ENCODE data around the gene P2RY2. TPM values are rescaled to one million over a fixed set of nuclear protein-coding genes. Genes with fewer than 3 reads are reported as not detected.

P2RY2 gene
- polyA plus RNA-seq, 2 of the 4 experiments (the other 2 are of a cell fraction): 3.7 to 6.4 TPM

GRCh38 chr11:73236205-73236765 lies 18.2 kb downstream of the P2RY2 start:
- TF ChIP-seq HES2 (IDR thresholded peaks at IDR 0.05): no peak
- DNase-seq (ENCODE audit: low read depth in 1 of 2, low spot score in 1 of 2) (no peak), ATAC-seq (peak in 1 of 2 experiments; percentile 28; a peak in 3 of 6 replicates), FAIRE-seq (no peak)
- Histone ChIP-seq H3K27ac (no peak overlapping the region), H3K4me3 (no peak overlapping the region), H3K4me2 (no peak overlapping the region), H3K4me1 (peaks cover 13% of the 10 kb centered on the region; the same call in 2 of the 3 replicates), H3K9me3 (no peaks in the 10 kb centered on the region)
- WGBS (ENCODE audit: missing lambda C conversion rate): 78% methylated on average over 4 of the region's 4 CpGs
- CTCF ChIA-PET: interaction anchor here (0.6 to 6.5 kb wide), 26 partner anchors 9 to 552 kb away, joined by 3 to 56 read pairs (median 4); partner anchors contain the start of gene P2RY2
- POLR2A ChIA-PET: no interaction called here

GRCh38 chr11:73236854-73237253 lies 18.8 kb downstream of the P2RY2 start:
- Histone ChIP-seq H3K9me3 (no peaks in the 10 kb centered on the region), H3K4me3 (no peak overlapping the region), H3K27ac (no peak overlapping the region), H3K4me2 (no peak overlapping the region), H3K4me1 (peaks cover 13% of the 10 kb centered on the region; the same call in 2 of the 3 replicates)
- WGBS (ENCODE audit: missing lambda C conversion rate): 57% methylated on average over 6 of the region's 6 CpGs
- FAIRE-seq (no peak), ATAC-seq (peak; percentile 46 to 80; a peak in 4 of 6 replicates), DNase-seq (ENCODE audit: low read depth in 1 of 2, low spot score in 1 of 2) (peak; percentile 63 to 69)
- CTCF ChIA-PET: interaction anchor here (0.5 to 6.5 kb wide), 26 partner anchors 8 to 755 kb away, joined by 3 to 56 read pairs (median 4); no protein-coding TSS in a partner anchor
- POLR2A ChIA-PET: no interaction called here
- TF ChIP-seq NR3C1 (IDR thresholded peaks at IDR 0.05) (no peak), HEYL (CRISPR knock-in tag; IDR thresholded peaks at IDR 0.05) (no peak), SMC3 (IDR thresholded peaks at IDR 0.05) (peak; percentile 41; the same call in 2 of the 3 replicates), RAD21 (conservative IDR thresholded peaks at IDR 0.05 in 1 of 2, IDR thresholded peaks at IDR 0.05 in 1 of 2) (peak; percentile 46 to 72), HOXA7 (CRISPR knock-in tag; IDR thresholded peaks at IDR 0.05) (no peak)
- TF ChIP-seq, protein P1, sequence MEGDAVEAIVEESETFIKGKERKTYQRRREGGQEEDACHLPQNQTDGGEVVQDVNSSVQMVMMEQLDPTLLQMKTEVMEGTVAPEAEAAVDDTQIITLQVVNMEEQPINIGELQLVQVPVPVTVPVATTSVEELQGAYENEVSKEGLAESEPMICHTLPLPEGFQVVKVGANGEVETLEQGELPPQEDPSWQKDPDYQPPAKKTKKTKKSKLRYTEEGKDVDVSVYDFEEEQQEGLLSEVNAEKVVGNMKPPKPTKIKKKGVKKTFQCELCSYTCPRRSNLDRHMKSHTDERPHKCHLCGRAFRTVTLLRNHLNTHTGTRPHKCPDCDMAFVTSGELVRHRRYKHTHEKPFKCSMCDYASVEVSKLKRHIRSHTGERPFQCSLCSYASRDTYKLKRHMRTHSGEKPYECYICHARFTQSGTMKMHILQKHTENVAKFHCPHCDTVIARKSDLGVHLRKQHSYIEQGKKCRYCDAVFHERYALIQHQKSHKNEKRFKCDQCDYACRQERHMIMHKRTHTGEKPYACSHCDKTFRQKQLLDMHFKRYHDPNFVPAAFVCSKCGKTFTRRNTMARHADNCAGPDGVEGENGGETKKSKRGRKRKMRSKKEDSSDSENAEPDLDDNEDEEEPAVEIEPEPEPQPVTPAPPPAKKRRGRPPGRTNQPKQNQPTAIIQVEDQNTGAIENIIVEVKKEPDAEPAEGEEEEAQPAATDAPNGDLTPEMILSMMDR (IDR thresholded peaks at IDR 0.05): peak; percentile 52

DNA sequence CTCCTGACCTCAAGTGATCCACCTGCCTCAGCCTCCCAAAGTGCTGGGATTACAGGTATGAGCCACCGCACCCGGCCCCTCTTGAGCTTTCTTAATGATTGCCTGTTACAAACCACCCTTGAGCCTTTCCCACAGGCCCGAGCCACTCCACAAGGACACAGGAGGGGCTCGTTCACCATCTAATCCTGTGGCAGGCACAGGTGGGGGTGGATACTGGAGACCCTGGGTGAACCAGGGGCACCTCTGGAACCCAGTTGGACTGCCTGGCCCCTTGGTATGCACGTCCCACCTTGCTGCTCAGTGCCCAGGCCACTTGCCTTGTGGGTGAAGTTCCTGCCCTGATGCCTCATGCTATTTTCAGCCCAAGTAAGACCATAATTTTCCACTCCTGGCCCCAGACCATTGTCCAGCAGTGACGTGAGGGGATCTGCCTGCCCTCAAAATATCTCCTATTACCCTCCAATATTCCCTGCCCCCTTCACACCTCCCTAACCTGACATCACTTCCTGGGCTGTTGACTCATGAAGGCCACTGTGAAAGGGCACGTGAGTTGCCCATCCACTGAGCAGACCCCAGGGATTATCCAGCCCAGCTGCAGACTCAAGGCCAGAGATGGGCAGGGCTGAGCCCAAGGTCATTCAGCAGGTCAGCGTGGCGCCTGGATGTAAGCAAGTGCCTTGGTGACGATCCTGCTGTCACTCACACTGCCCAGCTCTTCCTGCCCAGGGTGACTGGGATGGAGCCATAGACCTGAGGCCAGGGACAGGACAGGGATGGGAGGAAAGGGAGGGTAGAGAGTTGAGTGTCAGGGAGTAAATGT lies 19.6 kb downstream of the P2RY2 start:
- DNase-seq (ENCODE audit: low read depth in 1 of 2, low spot score in 1 of 2) (no peak), FAIRE-seq (no peak), ATAC-seq (no peak)
- H3K4me2 ChIP-seq: no peak overlapping the region
- peaks cover 19% of the 10 kb centered on the region; the same call in 2 of the 3 replicates for H3K4me1 ChIP-seq
- POLR2A ChIA-PET: no interaction called here
- H3K9me3 ChIP-seq: no peaks in the 10 kb centered on the region
- H3K27ac ChIP-seq: no peak overlapping the region
- CTCF ChIA-PET: interaction anchor here (0.5 to 6.5 kb wide), 22 partner anchors 8 to 756 kb away, joined by 3 to 56 read pairs (median 5); no protein-coding TSS in a partner anchor
- WGBS (ENCODE audit: missing lambda C conversion rate): 73% methylated on average over 8 of the region's 10 CpGs
- H3K4me3 ChIP-seq: no peak overlapping the region
- TF ChIP-seq ATOH8 (CRISPR knock-in tag; IDR thresholded peaks at IDR 0.05; ENCODE audit: low read depth) (no peak), PBX3 (IDR thresholded peaks at IDR 0.05) (no peak), ZNF302 (CRISPR knock-in tag; IDR thresholded peaks at IDR 0.05) (no peak), E2F6 (IDR thresholded peaks at IDR 0.05; ENCODE audit: borderline replicate concordance, low read depth) (no peak), HOXB5 (CRISPR knock-in tag; IDR thresholded peaks at IDR 0.05) (no peak), ZC3H11A (IDR thresholded peaks at IDR 0.05) (no peak), HOXA7 (CRISPR knock-in tag; IDR thresholded peaks at IDR 0.05) (no peak), HES2 (IDR thresholded peaks at IDR 0.05) (no peak), PHF8 (IDR thresholded peaks at IDR 0.05; ENCODE audit: borderline replicate concordance, low read depth) (no peak), FOSL2 (IDR thresholded peaks at IDR 0.05) (no peak), FOSL2 (CRISPR knock-in tag; IDR thresholded peaks at IDR 0.05) (no peak), REST (IDR thresholded peaks at IDR 0.05) (no peak), POLR2AphosphoS2 (conservative IDR thresholded peaks at IDR 0.05; ENCODE audit: low read length) (no peak), EHF (CRISPR knock-in tag; IDR thresholded peaks at IDR 0.05) (no peak), SREBF2 (IDR thresholded peaks at IDR 0.05) (no peak), KDM1A (IDR thresholded peaks at IDR 0.05; ENCODE audit: low read depth) (no peak), EHMT2 (IDR thresholded peaks at IDR 0.05; ENCODE audit: low read depth) (no peak)

Data from A549 (cell line).